ENCODE data around the gene SUSD4.

Gene SUSD4

GRCh38 chr1:223341121-223341520, 22.9 kb downstream of the SUSD4 start:
- H3K4me3 ChIP-seq (ENCODE audit: low read depth, low read length, poor library complexity, severe bottlenecking): no peak overlapping the region
- H3K9ac ChIP-seq (ENCODE audit: low read length): no peak overlapping the region
- no peak overlapping the region for H3K4me2 ChIP-seq (ENCODE audit: low read length)
- no peaks in the 10 kb centered on the region for H3K4me1 ChIP-seq (ENCODE audit: insufficient read depth, low read length, severe bottlenecking)
- no peaks in the 10 kb centered on the region for H3K27me3 ChIP-seq (ENCODE audit: insufficient read depth, low read length)
- no peaks in the 10 kb centered on the region for H3K9me2 ChIP-seq (ENCODE audit: low read depth, low read length)
- H3K27ac ChIP-seq (ENCODE audit: low read depth, low read length, poor library complexity, severe bottlenecking): no peak overlapping the region
- no peaks in the 10 kb centered on the region for H4K20me1 ChIP-seq (ENCODE audit: insufficient read depth, low read length)
- no peaks in the 10 kb centered on the region for H3K79me2 ChIP-seq (ENCODE audit: insufficient read depth, low read length)
- no peak overlapping the region for H2AFZ ChIP-seq (ENCODE audit: low read length)
- H3K9me3 ChIP-seq (ENCODE audit: low read length): no peaks in the 10 kb centered on the region
- no peaks in the 10 kb centered on the region for H3F3A ChIP-seq (ENCODE audit: insufficient read depth, low read length)
- no peaks in the 10 kb centered on the region for H3K36me3 ChIP-seq (ENCODE audit: insufficient read depth, low read length)
- TF ChIP-seq EZH2 (IDR thresholded peaks at IDR 0.05; ENCODE audit: borderline replicate concordance, low read length) (no peak), CTCF (IDR thresholded peaks at IDR 0.05; ENCODE audit: low read length) (no peak)

- Histone ChIP-seq H4K20me1 (ENCODE audit: insufficient read depth, low read length) (no peaks in the 10 kb centered on the region), H3K9ac (ENCODE audit: low read length) (no peak overlapping the region), H3F3A (ENCODE audit: insufficient read depth, low read length) (no peaks in the 10 kb centered on the region), H3K36me3 (ENCODE audit: insufficient read depth, low read length) (no peaks in the 10 kb centered on the region), H3K79me2 (ENCODE audit: insufficient read depth, low read length) (no peaks in the 10 kb centered on the region), H2AFZ (ENCODE audit: low read length) (no peak overlapping the region), H3K27ac (ENCODE audit: low read depth, low read length, poor library complexity, severe bottlenecking) (no peak overlapping the region), H3K27me3 (ENCODE audit: insufficient read depth, low read length) (no peaks in the 10 kb centered on the region), H3K4me3 (ENCODE audit: low read depth, low read length, poor library complexity, severe bottlenecking) (no peak overlapping the region), H3K9me3 (ENCODE audit: low read length) (no peaks in the 10 kb centered on the region), H3K4me2 (ENCODE audit: low read length) (no peak overlapping the region), H3K4me1 (ENCODE audit: insufficient read depth, low read length, severe bottlenecking) (no peaks in the 10 kb centered on the region), H3K9me2 (ENCODE audit: low read depth, low read length) (no peaks in the 10 kb centered on the region)
- TF ChIP-seq CTCF (IDR thresholded peaks at IDR 0.05; ENCODE audit: low read length): no peak
- TF ChIP-seq EZH2 (IDR thresholded peaks at IDR 0.05; ENCODE audit: borderline replicate concordance, low read length): no peak
Observed at GRCh38 chr1:223340637-223341036, 23.3 kb downstream of the SUSD4 start.

GRCh38 chr1:223339861-223340260, 24.1 kb downstream of the SUSD4 start:
- Histone ChIP-seq H4K20me1 (ENCODE audit: insufficient read depth, low read length) (no peaks in the 10 kb centered on the region), H3K4me1 (ENCODE audit: insufficient read depth, low read length, severe bottlenecking) (no peaks in the 10 kb centered on the region), H3K36me3 (ENCODE audit: insufficient read depth, low read length) (no peaks in the 10 kb centered on the region), H3K79me2 (ENCODE audit: insufficient read depth, low read length) (no peaks in the 10 kb centered on the region), H3K27me3 (ENCODE audit: insufficient read depth, low read length) (no peaks in the 10 kb centered on the region), H2AFZ (ENCODE audit: low read length) (no peak overlapping the region), H3F3A (ENCODE audit: insufficient read depth, low read length) (no peaks in the 10 kb centered on the region), H3K4me2 (ENCODE audit: low read length) (no peak overlapping the region), H3K9me3 (ENCODE audit: low read length) (no peaks in the 10 kb centered on the region), H3K4me3 (ENCODE audit: low read depth, low read length, poor library complexity, severe bottlenecking) (no peak overlapping the region), H3K9ac (ENCODE audit: low read length) (no peak overlapping the region), H3K9me2 (ENCODE audit: low read depth, low read length) (no peaks in the 10 kb centered on the region), H3K27ac (ENCODE audit: low read depth, low read length, poor library complexity, severe bottlenecking) (no peak overlapping the region)
- TF ChIP-seq CTCF (IDR thresholded peaks at IDR 0.05; ENCODE audit: low read length) (no peak), EZH2 (IDR thresholded peaks at IDR 0.05; ENCODE audit: borderline replicate concordance, low read length) (no peak)

Measured in OCI-LY1 (cell line).